GM12878 (cell line): ENCODE results near the gene EVI5L.

Experiments
- BRCA1 ChIP-seq: IDR thresholded peaks from 2 replicates; pipeline ENCODE4 v1.6.1; 2011; ENCODE audit warnings: low read depth, low read length, improper control_type of control experiment
- EP300 ChIP-seq, 2 experiments: fragments of 150-350 bp in 1 of 2; IDR thresholded peaks; 2 replicates each; pipeline ENCODE4 v1.6.1; 2011 to 2012; ENCODE audit warnings: low read depth in 2 of 2, low read length in 2 of 2, borderline replicate concordance in 1 of 2, improper control_type of control experiment in 1 of 2, inconsistent platforms in 1 of 2; ENCODE audit not compliant: control insufficient read depth in 1 of 2
- JUND ChIP-seq: IDR thresholded peaks from 2 replicates; pipeline ENCODE4 v1.6.1; 2012; ENCODE audit warnings: low read depth, mild to moderate bottlenecking, low read length, improper control_type of control experiment, moderate library complexity
- POLR2A ChIP-seq: IDR thresholded peaks from 2 replicates; pipeline ENCODE4 v1.6.1; 2011; ENCODE audit warnings: low read depth, mild to moderate bottlenecking, low read length
- RCOR1 ChIP-seq: conservative IDR thresholded peaks from 2 replicates; pipeline ENCODE4 v1.6.1; 2012; ENCODE audit warnings: low read depth, low read length, improper control_type of control experiment
- RELB ChIP-seq: fragments of 450-650 bp; IDR thresholded peaks from 2 replicates; pipeline ENCODE4 v1.6.1; 2017; ENCODE audit warnings: low read depth, mild to moderate bottlenecking, moderate library complexity
- RFX5 ChIP-seq: IDR thresholded peaks from 2 replicates; pipeline ENCODE4 v1.6.1; 2011; ENCODE audit warnings: low read depth, low read length, improper control_type of control experiment
- ZNF592 ChIP-seq: fragments of 450-650 bp; IDR thresholded peaks from 2 replicates; pipeline ENCODE4 v1.6.1; 2017; ENCODE audit warnings: mild to moderate bottlenecking, moderate library complexity
- TF ChIP-seq, protein P1 (sequence below), 3 experiments: IDR thresholded peaks in 2 of 3; conservative IDR thresholded peaks in 1 of 3; 2 replicates each; pipeline ENCODE4 v1.5.1; 2011; ENCODE audit warnings: low read depth in 3 of 3, low read length in 3 of 3, mild to moderate bottlenecking in 3 of 3, control low read depth in 2 of 3, moderate library complexity in 2 of 3, inconsistent platforms in 1 of 3, mixed read lengths in 1 of 3; ENCODE audit not compliant: control insufficient read depth in 2 of 3, insufficient read depth in 1 of 3; ENCODE audit errors: extremely low read depth in 1 of 3
- TF ChIP-seq, protein P2 (sequence below): IDR thresholded peaks from 2 replicates; pipeline ENCODE4 v1.6.1; 2012; ENCODE audit warnings: mild to moderate bottlenecking, low read depth, low read length

DNA sequence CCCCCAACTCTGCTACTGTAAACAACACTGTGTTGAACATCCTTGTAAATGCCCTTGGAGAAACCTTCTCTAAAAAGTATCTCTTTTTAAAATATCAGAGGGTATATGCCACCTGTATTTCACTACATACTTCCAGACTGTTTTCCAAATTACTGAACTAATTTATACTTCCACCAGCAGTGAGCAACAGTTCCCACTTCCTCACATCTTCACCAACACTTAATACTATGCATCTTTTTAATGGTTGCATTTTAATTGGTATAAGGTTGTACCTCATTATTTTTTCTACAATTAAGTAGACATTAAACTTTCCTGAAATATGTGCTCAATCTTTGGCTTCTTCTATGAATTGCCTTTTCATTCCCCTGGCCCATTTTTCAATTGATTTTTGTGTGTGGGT is 45.2 kb upstream of the EVI5L start:
- no peak for TF ChIP-seq BRCA1
- TF ChIP-seq, protein P1, sequence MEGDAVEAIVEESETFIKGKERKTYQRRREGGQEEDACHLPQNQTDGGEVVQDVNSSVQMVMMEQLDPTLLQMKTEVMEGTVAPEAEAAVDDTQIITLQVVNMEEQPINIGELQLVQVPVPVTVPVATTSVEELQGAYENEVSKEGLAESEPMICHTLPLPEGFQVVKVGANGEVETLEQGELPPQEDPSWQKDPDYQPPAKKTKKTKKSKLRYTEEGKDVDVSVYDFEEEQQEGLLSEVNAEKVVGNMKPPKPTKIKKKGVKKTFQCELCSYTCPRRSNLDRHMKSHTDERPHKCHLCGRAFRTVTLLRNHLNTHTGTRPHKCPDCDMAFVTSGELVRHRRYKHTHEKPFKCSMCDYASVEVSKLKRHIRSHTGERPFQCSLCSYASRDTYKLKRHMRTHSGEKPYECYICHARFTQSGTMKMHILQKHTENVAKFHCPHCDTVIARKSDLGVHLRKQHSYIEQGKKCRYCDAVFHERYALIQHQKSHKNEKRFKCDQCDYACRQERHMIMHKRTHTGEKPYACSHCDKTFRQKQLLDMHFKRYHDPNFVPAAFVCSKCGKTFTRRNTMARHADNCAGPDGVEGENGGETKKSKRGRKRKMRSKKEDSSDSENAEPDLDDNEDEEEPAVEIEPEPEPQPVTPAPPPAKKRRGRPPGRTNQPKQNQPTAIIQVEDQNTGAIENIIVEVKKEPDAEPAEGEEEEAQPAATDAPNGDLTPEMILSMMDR (IDR thresholded peaks at IDR 0.05 in 2 of 3, conservative IDR thresholded peaks at IDR 0.05 in 1 of 3; ENCODE audit: control insufficient read depth in 2 of 3, extremely low read depth in 1 of 3, insufficient read depth in 1 of 3, low read depth in 3 of 3, low read length in 3 of 3): no peak
- no peak for TF ChIP-seq RCOR1
- no peak for TF ChIP-seq JUND
- TF ChIP-seq EP300 (IDR thresholded peaks at IDR 0.05; ENCODE audit: borderline replicate concordance in 1 of 2, control insufficient read depth in 1 of 2, low read depth in 2 of 2, low read length in 2 of 2): no peak
- TF ChIP-seq ZNF592: no peak
- no peak for TF ChIP-seq RELB
- no peak for TF ChIP-seq POLR2A
- TF ChIP-seq, protein P2, sequence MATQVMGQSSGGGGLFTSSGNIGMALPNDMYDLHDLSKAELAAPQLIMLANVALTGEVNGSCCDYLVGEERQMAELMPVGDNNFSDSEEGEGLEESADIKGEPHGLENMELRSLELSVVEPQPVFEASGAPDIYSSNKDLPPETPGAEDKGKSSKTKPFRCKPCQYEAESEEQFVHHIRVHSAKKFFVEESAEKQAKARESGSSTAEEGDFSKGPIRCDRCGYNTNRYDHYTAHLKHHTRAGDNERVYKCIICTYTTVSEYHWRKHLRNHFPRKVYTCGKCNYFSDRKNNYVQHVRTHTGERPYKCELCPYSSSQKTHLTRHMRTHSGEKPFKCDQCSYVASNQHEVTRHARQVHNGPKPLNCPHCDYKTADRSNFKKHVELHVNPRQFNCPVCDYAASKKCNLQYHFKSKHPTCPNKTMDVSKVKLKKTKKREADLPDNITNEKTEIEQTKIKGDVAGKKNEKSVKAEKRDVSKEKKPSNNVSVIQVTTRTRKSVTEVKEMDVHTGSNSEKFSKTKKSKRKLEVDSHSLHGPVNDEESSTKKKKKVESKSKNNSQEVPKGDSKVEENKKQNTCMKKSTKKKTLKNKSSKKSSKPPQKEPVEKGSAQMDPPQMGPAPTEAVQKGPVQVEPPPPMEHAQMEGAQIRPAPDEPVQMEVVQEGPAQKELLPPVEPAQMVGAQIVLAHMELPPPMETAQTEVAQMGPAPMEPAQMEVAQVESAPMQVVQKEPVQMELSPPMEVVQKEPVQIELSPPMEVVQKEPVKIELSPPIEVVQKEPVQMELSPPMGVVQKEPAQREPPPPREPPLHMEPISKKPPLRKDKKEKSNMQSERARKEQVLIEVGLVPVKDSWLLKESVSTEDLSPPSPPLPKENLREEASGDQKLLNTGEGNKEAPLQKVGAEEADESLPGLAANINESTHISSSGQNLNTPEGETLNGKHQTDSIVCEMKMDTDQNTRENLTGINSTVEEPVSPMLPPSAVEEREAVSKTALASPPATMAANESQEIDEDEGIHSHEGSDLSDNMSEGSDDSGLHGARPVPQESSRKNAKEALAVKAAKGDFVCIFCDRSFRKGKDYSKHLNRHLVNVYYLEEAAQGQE: no peak
- TF ChIP-seq RFX5: no peak
